CD4-positive, CD25-positive, alpha-beta regulatory T cell (primary cell): ENCODE data around the gene MBOAT2. TPM values are rescaled to one million over a fixed set of nuclear protein-coding genes. Genes with fewer than 3 reads are reported as not detected.
A peak's percentile ranks its signal among the peaks of the same experiment; 100 is the strongest.

Source experiments
- ATAC-seq, 2 donors: fragments of 150-1000 bp; cut with Tn5 transposase; one replicate each; pipeline ENCODE4 v1.10.0; 2021; ENCODE audit warnings: low read depth in 2 of 2, moderate number of reproducible peaks in 2 of 2, moderate library complexity in 1 of 2
- DNase-seq, 3 donors: peaks; one replicate each; pipeline versions ENCODE4 v3.0.0 to v3.0.0-alpha.2; 2012 to 2022; ENCODE audit warnings: mixed read lengths in 1 of 3
- H3K27ac ChIP-seq: one replicate; pipeline ENCODE4 v1.7.0; 2013; ENCODE audit warnings: mild to moderate bottlenecking, low read length; ENCODE audit not compliant: insufficient read depth, poor library complexity, severe bottlenecking
- H3K27me3 ChIP-seq: one replicate; pipeline ENCODE4 v1.7.0; 2013; ENCODE audit warnings: low read length; ENCODE audit not compliant: control insufficient read depth, insufficient read depth
- H3K36me3 ChIP-seq: one replicate; pipeline ENCODE4 v1.7.0; 2013; ENCODE audit warnings: mild to moderate bottlenecking, low read length, moderate library complexity; ENCODE audit not compliant: control insufficient read depth, insufficient read depth
- H3K4me1 ChIP-seq: 2 replicates; pipeline ENCODE4 v1.7.0; 2013; ENCODE audit warnings: mild to moderate bottlenecking, low read length; ENCODE audit not compliant: insufficient read depth, control insufficient read depth, poor library complexity, severe bottlenecking
- H3K4me3 ChIP-seq: one replicate; pipeline ENCODE4 v1.7.0; 2013; ENCODE audit warnings: low read depth, mild to moderate bottlenecking, low read length, moderate library complexity
- H3K9me3 ChIP-seq, 2 experiments: 1 replicate in 1 of 2; 2 replicates in 1 of 2; pipeline ENCODE4 v1.7.0; 2013; ENCODE audit warnings: low read length in 2 of 2, mild to moderate bottlenecking in 1 of 2, moderate library complexity in 1 of 2; ENCODE audit not compliant: control insufficient read depth in 2 of 2
- H3K27ac Mint-ChIP-seq, 3 donors: one replicate each; pipeline ENCODE4 v1.8.0; 2020 to 2022; ENCODE audit warnings: mild to moderate bottlenecking in 3 of 3, mixed read lengths in 3 of 3, moderate library complexity in 2 of 3
- H3K27me3 Mint-ChIP-seq: one replicate; pipeline ENCODE4 v1.8.0; 2022; ENCODE audit warnings: mild to moderate bottlenecking, mixed read lengths
- H3K36me3 Mint-ChIP-seq: one replicate; pipeline ENCODE4 v1.8.0; 2020; ENCODE audit warnings: mixed read lengths
- H3K4me1 Mint-ChIP-seq, 4 donors: one replicate each; pipeline ENCODE4 v1.8.0; 2020 to 2022; ENCODE audit warnings: mixed read lengths in 4 of 4, mild to moderate bottlenecking in 1 of 4
- H3K4me3 Mint-ChIP-seq, 4 donors: one replicate each; pipeline ENCODE4 v1.8.0; 2020 to 2022; ENCODE audit warnings: mild to moderate bottlenecking in 4 of 4, mixed read lengths in 4 of 4, moderate library complexity in 3 of 4
- H3K9me3 Mint-ChIP-seq, 7 donors: one replicate each; pipeline ENCODE4 v1.8.0; 2020 to 2022; ENCODE audit warnings: mixed read lengths in 7 of 7, mild to moderate bottlenecking in 3 of 7, moderate library complexity in 2 of 7
- polyA plus RNA-seq, 4 donors: library from polyadenylated mRNA; unstranded; fragments of 300-500 nt; fragmentation: Illumina TruSeq; gene quantifications; one replicate each; pipeline ENCODE4 v1.2.3, GENCODE V29; 2021
- total RNA-seq: library from RNA; stranded (reverse); gene quantifications from one replicate; pipeline ENCODE4 v1.2.3, GENCODE V29; 2022

The MBOAT2 gene
- total and polyA plus RNA-seq, 5 donors from 2014 or later, result 0.19 to 2.9 (median 0.56) TPM; not detected in 2

- peaks cover 0 to 7% (median 0%) of the 10 kb centered on the region in 7 donors for H3K9me3 Mint-ChIP-seq
- peak overlapping the region in 1 of 3 donors; percentile 45 for H3K27ac Mint-ChIP-seq
- DNase-seq (no peak), ATAC-seq (no peak)
- H3K27ac ChIP-seq, result no peak overlapping the region
- peaks cover 5% of the 10 kb centered on the region for H3K27me3 ChIP-seq
- H3K36me3 Mint-ChIP-seq, result no peaks in the 10 kb centered on the region
- no peak overlapping the region for H3K4me3 Mint-ChIP-seq
- peaks cover 23% of the 10 kb centered on the region for H3K27me3 Mint-ChIP-seq
- no peaks in the 10 kb centered on the region for H3K9me3 ChIP-seq
- no peak overlapping the region for H3K4me3 ChIP-seq
- H3K4me1 Mint-ChIP-seq, result no peaks in the 10 kb centered on the region
- no peaks in the 10 kb centered on the region for H3K4me1 ChIP-seq
- H3K36me3 ChIP-seq, result no peaks in the 10 kb centered on the region
These were observed 24.4 kb upstream of the MBOAT2 start for GRCh38 chr2:9027884-9028283.

- ATAC-seq, result no peak
- no peak overlapping the region for H3K4me3 ChIP-seq
- Mint-ChIP-seq H3K4me3 (no peak overlapping the region), H3K36me3 (no peaks in the 10 kb centered on the region), H3K27ac (no peak overlapping the region), H3K4me1 (no peaks in the 10 kb centered on the region), H3K9me3 (peaks cover 0 to 7% (median 0%) of the 10 kb centered on the region in 7 donors), H3K27me3 (peaks cover 14% of the 10 kb centered on the region)
- H3K36me3 ChIP-seq, result no peaks in the 10 kb centered on the region
- peaks cover 4% of the 10 kb centered on the region for H3K27me3 ChIP-seq
- no peaks in the 10 kb centered on the region for H3K9me3 ChIP-seq
- no peak for DNase-seq
- H3K27ac ChIP-seq, result no peak overlapping the region
- no peaks in the 10 kb centered on the region for H3K4me1 ChIP-seq
These were observed 22.3 kb upstream of the MBOAT2 start for GRCh38 chr2:9025746-9026145.

- H3K4me3 ChIP-seq, result no peak overlapping the region
- H3K4me3 Mint-ChIP-seq, result no peak overlapping the region
- peaks cover 0 to 7% (median 0%) of the 10 kb centered on the region in 7 donors for H3K9me3 Mint-ChIP-seq
- no peaks in the 10 kb centered on the region for H3K4me1 Mint-ChIP-seq
- H3K27me3 Mint-ChIP-seq, result peaks cover 14% of the 10 kb centered on the region
- peaks cover 4% of the 10 kb centered on the region for H3K27me3 ChIP-seq
- no peaks in the 10 kb centered on the region for H3K36me3 Mint-ChIP-seq
- ATAC-seq, result no peak
- no peaks in the 10 kb centered on the region for H3K4me1 ChIP-seq
- DNase-seq, result no peak
- H3K27ac ChIP-seq, result no peak overlapping the region
- no peaks in the 10 kb centered on the region for H3K9me3 ChIP-seq
- no peak overlapping the region for H3K27ac Mint-ChIP-seq
- no peaks in the 10 kb centered on the region for H3K36me3 ChIP-seq
These were observed 21.1 kb upstream of the MBOAT2 start for GRCh38 chr2:9024575-9024974.

GRCh38 chr2:9021563-9022211, 18.2 kb upstream of the MBOAT2 start:
- H3K27ac Mint-ChIP-seq, result no peak overlapping the region
- H3K9me3 ChIP-seq, result no peaks in the 10 kb centered on the region
- DNase-seq (no peak), ATAC-seq (no peak)
- no peak overlapping the region for H3K4me3 ChIP-seq
- H3K27me3 Mint-ChIP-seq, result peaks cover 24% of the 10 kb centered on the region
- no peaks in the 10 kb centered on the region for H3K4me1 ChIP-seq
- peaks cover 4% of the 10 kb centered on the region for H3K27me3 ChIP-seq
- H3K36me3 Mint-ChIP-seq, result no peaks in the 10 kb centered on the region
- no peak overlapping the region for H3K4me3 Mint-ChIP-seq
- peaks cover 0 to 7% (median 0%) of the 10 kb centered on the region in 7 donors for H3K9me3 Mint-ChIP-seq
- no peaks in the 10 kb centered on the region for H3K4me1 Mint-ChIP-seq
- H3K36me3 ChIP-seq, result no peaks in the 10 kb centered on the region
- no peak overlapping the region for H3K27ac ChIP-seq

- Mint-ChIP-seq H3K36me3 (no peaks in the 10 kb centered on the region), H3K4me3 (no peak overlapping the region), H3K27me3 (peaks cover 19% of the 10 kb centered on the region), H3K9me3 (peaks cover 0 to 7% (median 0%) of the 10 kb centered on the region in 7 donors), H3K27ac (no peak overlapping the region), H3K4me1 (no peaks in the 10 kb centered on the region)
- H3K4me3 ChIP-seq, result no peak overlapping the region
- H3K27me3 ChIP-seq, result peaks cover 4% of the 10 kb centered on the region
- H3K36me3 ChIP-seq, result no peaks in the 10 kb centered on the region
- no peaks in the 10 kb centered on the region for H3K9me3 ChIP-seq
- DNase-seq, result no peak
- H3K4me1 ChIP-seq, result no peaks in the 10 kb centered on the region
- no peak for ATAC-seq
- no peak overlapping the region for H3K27ac ChIP-seq
These were observed 16.8 kb upstream of the MBOAT2 start for GRCh38 chr2:9020267-9020666.

- DNase-seq (no peak), ATAC-seq (no peak)
- no peaks in the 10 kb centered on the region for H3K36me3 Mint-ChIP-seq
- H3K27ac Mint-ChIP-seq, result peak overlapping the region in 1 of 3 donors; percentile 64
- H3K27me3 Mint-ChIP-seq, result peaks cover 19% of the 10 kb centered on the region
- no peaks in the 10 kb centered on the region for H3K36me3 ChIP-seq
- H3K27ac ChIP-seq, result no peak overlapping the region
- no peaks in the 10 kb centered on the region for H3K9me3 ChIP-seq
- H3K4me3 Mint-ChIP-seq, result no peak overlapping the region
- peaks cover 4% of the 10 kb centered on the region for H3K27me3 ChIP-seq
- no peaks in the 10 kb centered on the region for H3K4me1 Mint-ChIP-seq
- H3K4me1 ChIP-seq, result no peaks in the 10 kb centered on the region
- H3K4me3 ChIP-seq, result no peak overlapping the region
- H3K9me3 Mint-ChIP-seq, result peaks cover 0 to 2% (median 0%) of the 10 kb centered on the region in 7 donors
These were observed 15.1 kb upstream of the MBOAT2 start for GRCh38 chr2:9018534-9018933.

GRCh38 chr2:9018109-9018508, 14.6 kb upstream of the MBOAT2 start:
- Mint-ChIP-seq H3K9me3 (no peaks in the 10 kb centered on the region), H3K36me3 (no peaks in the 10 kb centered on the region), H3K4me3 (no peak overlapping the region), H3K4me1 (no peaks in the 10 kb centered on the region), H3K27ac (no peak overlapping the region), H3K27me3 (peaks cover 22% of the 10 kb centered on the region)
- Histone ChIP-seq H3K36me3 (no peaks in the 10 kb centered on the region), H3K4me3 (no peak overlapping the region), H3K27ac (no peak overlapping the region), H3K4me1 (no peaks in the 10 kb centered on the region), H3K9me3 (no peaks in the 10 kb centered on the region), H3K27me3 (peaks cover 4% of the 10 kb centered on the region)
- ATAC-seq (no peak), DNase-seq (no peak)

GRCh38 chr2:9017411-9017810, 13.9 kb upstream of the MBOAT2 start:
- H3K36me3 Mint-ChIP-seq, result no peaks in the 10 kb centered on the region
- no peaks in the 10 kb centered on the region for H3K9me3 Mint-ChIP-seq
- ATAC-seq (no peak), DNase-seq (no peak)
- Histone ChIP-seq H3K27ac (no peak overlapping the region), H3K4me1 (no peaks in the 10 kb centered on the region), H3K36me3 (no peaks in the 10 kb centered on the region), H3K9me3 (no peaks in the 10 kb centered on the region), H3K27me3 (peaks cover 4% of the 10 kb centered on the region), H3K4me3 (no peak overlapping the region)
- H3K4me1 Mint-ChIP-seq, result no peaks in the 10 kb centered on the region
- no peak overlapping the region for H3K4me3 Mint-ChIP-seq
- peaks cover 22% of the 10 kb centered on the region for H3K27me3 Mint-ChIP-seq
- no peak overlapping the region for H3K27ac Mint-ChIP-seq
